HepG2 (cell line): ENCODE measurements around the gene RAB40C. TPM values are rescaled to one million over a fixed set of nuclear protein-coding genes. Genes with fewer than 3 reads are reported as not detected.

Source experiments
- ATAC-seq: fragments of 200-7000 bp; cut with Tn5 transposase; 3 replicates; pipeline ENCODE4 v1.9.1; 2020; ENCODE audit warnings: mild to moderate bottlenecking, moderate library complexity
- BruUV-seq: library from RNA; stranded (reverse); fragments of 400-500 nt; replicated peaks from 2 replicates; lab custom pipeline; 2021; lab: Mats Ljungman, UMichigan
- CTCF ChIA-PET: fragments of 300-600 bp; formaldehyde crosslinking; extraction: SDS; loops from one replicate; lab custom pipeline; 2021; ENCODE audit warnings: low total read pairs, inconsistent platforms, low intra/inter-chr PET ratio; lab: Yijun Ruan, JAX
- POLR2A ChIA-PET: fragments of 350-600 bp; sonication (Branson Sonifier 250); formaldehyde crosslinking; loops from one replicate; lab custom pipeline; 2020; ENCODE audit warnings: antibody characterized with exemption, inconsistent platforms; lab: Yijun Ruan, JAX
- DNase-seq: peaks from one replicate; pipeline ENCODE4 v3.0.0-alpha.2; 2015; ENCODE audit warnings: low spot score
- FAIRE-seq: peaks from 3 replicates; lab custom pipeline; 2011; peaks lifted over from hg19 to GRCh38; lab: Jason Lieb, UNC
- H2AFZ ChIP-seq: one replicate; pipeline ENCODE4 v1.6.1; 2011; ENCODE audit warnings: low read length, inconsistent platforms
- H3K27ac ChIP-seq: fragments of 300-600 bp; 3 replicates; pipeline ENCODE4 v1.8.0; 2011; ENCODE audit warnings: mixed run types, mild to moderate bottlenecking, mixed read lengths, low read length, inconsistent platforms; ENCODE audit not compliant: insufficient read depth; ENCODE audit errors: extremely low read length
- H3K27me3 ChIP-seq, 2 experiments: fragments of 200-600 bp in 1 of 2; 2 replicates in 1 of 2; 3 replicates in 1 of 2; pipeline versions ENCODE4 v1.6.0 to v1.8.0; 2011; ENCODE audit warnings: low read length in 2 of 2, mild to moderate bottlenecking in 2 of 2, moderate library complexity in 2 of 2, inconsistent platforms in 1 of 2; ENCODE audit not compliant: insufficient read depth in 2 of 2, control insufficient read depth in 1 of 2
- H3K36me3 ChIP-seq, 2 experiments: fragments of 200-600 bp in 1 of 2; replicated peaks in 1 of 2; 2 replicates in 1 of 2; 3 replicates in 1 of 2; pipeline versions ENCODE4 v1.5.1 to v1.8.0; 2011; ENCODE audit warnings: low read length in 2 of 2, inconsistent platforms in 1 of 2; ENCODE audit not compliant: insufficient read depth in 2 of 2, control insufficient read depth in 1 of 2
- H3K4me1 ChIP-seq: 2 replicates; pipeline ENCODE4 v1.5.1; 2012; ENCODE audit warnings: low read length, inconsistent platforms; ENCODE audit not compliant: insufficient read depth
- H3K4me2 ChIP-seq: 2 replicates; pipeline ENCODE4 v1.6.0; 2011; ENCODE audit warnings: low read depth, low read length, inconsistent platforms
- H3K4me3 ChIP-seq, 3 experiments: fragments of 200-600 bp in 1 of 3; sonication (generic), shearing (Covaris generic) in 1 of 3; replicated peaks in 1 of 3; 2 replicates each; pipeline ENCODE4 v1.5.1; 2011 to 2016; ENCODE audit warnings: low read length in 3 of 3, inconsistent platforms in 2 of 3, low read depth in 2 of 3, mild to moderate bottlenecking in 2 of 3, control low read depth in 1 of 3, mixed read lengths in 1 of 3; ENCODE audit not compliant: insufficient read depth in 1 of 3
- H3K79me2 ChIP-seq: one replicate; pipeline ENCODE4 v1.6.1; 2011; ENCODE audit warnings: low read length, inconsistent platforms; ENCODE audit not compliant: insufficient read depth
- H3K9ac ChIP-seq: 2 replicates; pipeline ENCODE4 v1.6.0; 2011; ENCODE audit warnings: mild to moderate bottlenecking, low read depth, low read length, inconsistent platforms; ENCODE audit not compliant: insufficient read depth
- H3K9me3 ChIP-seq: 2 replicates; pipeline ENCODE4 v1.5.1; 2012; ENCODE audit warnings: mild to moderate bottlenecking, low read length
- H4K20me1 ChIP-seq: 2 replicates; pipeline ENCODE4 v1.6.0; 2011; ENCODE audit warnings: inconsistent platforms, mild to moderate bottlenecking, low read length, moderate library complexity; ENCODE audit not compliant: insufficient read depth
- GZF1 ChIP-seq: sonication (generic); formaldehyde crosslinking; IDR thresholded peaks from 2 replicates; pipeline ENCODE4 v1.5.1; 2020; ENCODE audit warnings: mild to moderate bottlenecking, missing genetic modification reagents
- NFIC ChIP-seq: IDR thresholded peaks from 2 replicates; pipeline ENCODE4 v1.6.1; 2012; ENCODE audit warnings: mild to moderate bottlenecking, low read length, inconsistent platforms
- REXO4 ChIP-seq: sonication (generic); formaldehyde crosslinking; IDR thresholded peaks from 2 replicates; pipeline ENCODE4 v1.8.0; 2022; ENCODE audit warnings: missing genetic modification reagents, mild to moderate bottlenecking, borderline replicate concordance
- ZNF746 ChIP-seq: sonication (generic); formaldehyde crosslinking; IDR thresholded peaks from 2 replicates; pipeline ENCODE4 v1.8.0; 2022; ENCODE audit warnings: mild to moderate bottlenecking, missing genetic modification reagents
- WGBS: methylation state at CpG from one replicate; pipeline ENCODE4 v1.1.6; 2017; ENCODE audit warnings: low lambda C conversion rate; 5-methylcytosine and 5-hydroxymethylcytosine counted together
- in situ Hi-C: cut with HindIII; loops from 2 replicates; pipeline ENCODE4 v1.10.0; 2017; ENCODE audit warnings: low pct_unique_long_range_greater_than_20kb; ENCODE audit not compliant: extremely low pct_ligation_motif_present
- intact Hi-C: fragments of 100-400 bp; cut with micrococcal nuclease; formaldehyde crosslinking; loops from one replicate; pipeline ENCODE4 v1.10.0; 2022; ENCODE audit not compliant: unreplicated experiment
- polyA plus RNA-seq, 8 experiments: library from polyadenylated mRNA; depleted of rRNA in 3 of 8; stranded (reverse) in 7 of 8; unstranded in 1 of 8; fragments of >200 nt; fragmentation: Illumina TruSeq in 4 of 8; extraction: Trizol in 4 of 8; gene quantifications; 2 replicates each; pipeline versions ENCODE4 v1.2.1 to v1.2.3, GENCODE V29; 2011 to 2016; ENCODE audit warnings: low read depth in 4 of 8, missing spikeins in 1 of 8, mixed read lengths in 1 of 8; ENCODE audit not compliant: insufficient read depth in 1 of 8
- total RNA-seq, 5 experiments: library from RNA; depleted of rRNA; stranded (reverse); fragments of >200 nt; fragmentation: Illumina TruSeq; extraction: Trizol; gene quantifications; 2 replicates each; pipeline ENCODE4 v1.2.3, GENCODE V29; 2016; ENCODE audit warnings: low read depth in 1 of 5
- TF ChIP-seq, protein P1 (sequence below): sonication (generic); formaldehyde crosslinking; IDR thresholded peaks from 2 replicates; pipeline ENCODE4 v1.8.1; 2022; ENCODE audit warnings: low read depth, mild to moderate bottlenecking, missing genetic modification reagents
- TF ChIP-seq, protein P2 (sequence below): sonication (generic); formaldehyde crosslinking; IDR thresholded peaks from 2 replicates; pipeline ENCODE4 v1.5.0; 2020; ENCODE audit warnings: mild to moderate bottlenecking, missing genetic modification reagents
- TF ChIP-seq, protein P3 (sequence below): sonication (generic); formaldehyde crosslinking; IDR thresholded peaks from 2 replicates; pipeline ENCODE4 v1.4.0; 2020; ENCODE audit warnings: missing genetic modification reagents
- TF ChIP-seq, protein P4 (sequence below): sonication (generic); formaldehyde crosslinking; IDR thresholded peaks from 2 replicates; pipeline ENCODE4 v1.4.0; 2020; ENCODE audit warnings: mild to moderate bottlenecking, low read depth, missing genetic modification reagents

RAB40C gene
- total and polyA plus RNA-seq, 2 of the 13 experiments (the other 11 are each of a cell fraction or from before 2014, with no cell fraction given) = 7.7 to 11.5 TPM

DNA sequence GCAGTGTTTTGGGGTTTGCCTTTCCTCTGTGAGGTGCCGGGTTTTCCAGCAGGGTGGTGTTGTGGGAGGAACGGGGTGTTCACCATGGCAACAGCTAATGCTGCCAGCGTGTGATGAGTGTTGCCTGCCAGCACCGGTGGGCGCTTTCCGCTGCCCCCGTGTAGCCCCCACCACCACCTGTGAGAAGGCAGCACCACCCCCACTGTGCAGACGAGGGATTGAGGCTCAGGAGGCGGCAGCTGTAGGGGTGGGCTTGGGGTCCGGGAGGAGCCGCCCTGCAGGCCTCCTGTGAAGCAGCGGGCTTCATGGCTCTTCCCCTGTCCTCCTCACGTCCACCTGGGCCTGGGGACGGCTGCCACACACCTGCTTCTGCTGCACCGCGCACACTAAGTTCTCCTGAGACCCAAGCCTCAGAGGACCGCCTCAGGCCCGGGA is 5.2 kb downstream of the RAB40C start:
- Histone ChIP-seq H3K27me3 (no peaks in the 10 kb centered on the region; a peak in 1 of 5 replicates), H4K20me1 (peaks cover 10% of the 10 kb centered on the region; the same call in 1 of the 2 replicates), H3K9me3 (no peaks in the 10 kb centered on the region), H3K4me3 (no peak overlapping the region), H3K9ac (no peak overlapping the region), H3K4me2 (no peak overlapping the region), H3K36me3 (peaks cover 6 to 11% of the 10 kb centered on the region in 2 experiments; a peak in 4 of 5 replicates), H3K4me1 (peaks cover 34% of the 10 kb centered on the region), H3K79me2 (peaks cover 43% of the 10 kb centered on the region), H3K27ac (no peak overlapping the region), H2AFZ (no peak overlapping the region)
- intact Hi-C loops (no loop called here), in situ Hi-C loops (no loop called here)
- ATAC-seq (no peak), FAIRE-seq (no peak), DNase-seq (no peak)
- POLR2A ChIA-PET = no interaction called here
- TF ChIP-seq REXO4 (CRISPR knock-in tag) (no peak), NFIC (no peak), GZF1 (CRISPR knock-in tag) (no peak), ZNF746 (CRISPR knock-in tag) (no peak)
- TF ChIP-seq, protein P1, sequence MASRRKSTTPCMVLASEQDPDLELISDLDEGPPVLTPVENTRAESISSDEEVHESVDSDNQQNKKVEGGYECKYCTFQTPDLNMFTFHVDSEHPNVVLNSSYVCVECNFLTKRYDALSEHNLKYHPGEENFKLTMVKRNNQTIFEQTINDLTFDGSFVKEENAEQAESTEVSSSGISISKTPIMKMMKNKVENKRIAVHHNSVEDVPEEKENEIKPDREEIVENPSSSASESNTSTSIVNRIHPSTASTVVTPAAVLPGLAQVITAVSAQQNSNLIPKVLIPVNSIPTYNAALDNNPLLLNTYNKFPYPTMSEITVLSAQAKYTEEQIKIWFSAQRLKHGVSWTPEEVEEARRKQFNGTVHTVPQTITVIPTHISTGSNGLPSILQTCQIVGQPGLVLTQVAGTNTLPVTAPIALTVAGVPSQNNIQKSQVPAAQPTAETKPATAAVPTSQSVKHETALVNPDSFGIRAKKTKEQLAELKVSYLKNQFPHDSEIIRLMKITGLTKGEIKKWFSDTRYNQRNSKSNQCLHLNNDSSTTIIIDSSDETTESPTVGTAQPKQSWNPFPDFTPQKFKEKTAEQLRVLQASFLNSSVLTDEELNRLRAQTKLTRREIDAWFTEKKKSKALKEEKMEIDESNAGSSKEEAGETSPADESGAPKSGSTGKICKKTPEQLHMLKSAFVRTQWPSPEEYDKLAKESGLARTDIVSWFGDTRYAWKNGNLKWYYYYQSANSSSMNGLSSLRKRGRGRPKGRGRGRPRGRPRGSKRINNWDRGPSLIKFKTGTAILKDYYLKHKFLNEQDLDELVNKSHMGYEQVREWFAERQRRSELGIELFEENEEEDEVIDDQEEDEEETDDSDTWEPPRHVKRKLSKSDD (CRISPR knock-in tag) = no peak
- TF ChIP-seq, protein P2, sequence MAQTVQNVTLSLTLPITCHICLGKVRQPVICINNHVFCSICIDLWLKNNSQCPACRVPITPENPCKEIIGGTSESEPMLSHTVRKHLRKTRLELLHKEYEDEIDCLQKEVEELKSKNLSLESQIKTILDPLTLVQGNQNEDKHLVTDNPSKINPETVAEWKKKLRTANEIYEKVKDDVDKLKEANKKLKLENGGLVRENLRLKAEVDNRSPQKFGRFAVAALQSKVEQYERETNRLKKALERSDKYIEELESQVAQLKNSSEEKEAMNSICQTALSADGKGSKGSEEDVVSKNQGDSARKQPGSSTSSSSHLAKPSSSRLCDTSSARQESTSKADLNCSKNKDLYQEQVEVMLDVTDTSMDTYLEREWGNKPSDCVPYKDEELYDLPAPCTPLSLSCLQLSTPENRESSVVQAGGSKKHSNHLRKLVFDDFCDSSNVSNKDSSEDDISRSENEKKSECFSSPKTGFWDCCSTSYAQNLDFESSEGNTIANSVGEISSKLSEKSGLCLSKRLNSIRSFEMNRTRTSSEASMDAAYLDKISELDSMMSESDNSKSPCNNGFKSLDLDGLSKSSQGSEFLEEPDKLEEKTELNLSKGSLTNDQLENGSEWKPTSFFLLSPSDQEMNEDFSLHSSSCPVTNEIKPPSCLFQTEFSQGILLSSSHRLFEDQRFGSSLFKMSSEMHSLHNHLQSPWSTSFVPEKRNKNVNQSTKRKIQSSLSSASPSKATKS = no peak
- TF ChIP-seq, protein P3, sequence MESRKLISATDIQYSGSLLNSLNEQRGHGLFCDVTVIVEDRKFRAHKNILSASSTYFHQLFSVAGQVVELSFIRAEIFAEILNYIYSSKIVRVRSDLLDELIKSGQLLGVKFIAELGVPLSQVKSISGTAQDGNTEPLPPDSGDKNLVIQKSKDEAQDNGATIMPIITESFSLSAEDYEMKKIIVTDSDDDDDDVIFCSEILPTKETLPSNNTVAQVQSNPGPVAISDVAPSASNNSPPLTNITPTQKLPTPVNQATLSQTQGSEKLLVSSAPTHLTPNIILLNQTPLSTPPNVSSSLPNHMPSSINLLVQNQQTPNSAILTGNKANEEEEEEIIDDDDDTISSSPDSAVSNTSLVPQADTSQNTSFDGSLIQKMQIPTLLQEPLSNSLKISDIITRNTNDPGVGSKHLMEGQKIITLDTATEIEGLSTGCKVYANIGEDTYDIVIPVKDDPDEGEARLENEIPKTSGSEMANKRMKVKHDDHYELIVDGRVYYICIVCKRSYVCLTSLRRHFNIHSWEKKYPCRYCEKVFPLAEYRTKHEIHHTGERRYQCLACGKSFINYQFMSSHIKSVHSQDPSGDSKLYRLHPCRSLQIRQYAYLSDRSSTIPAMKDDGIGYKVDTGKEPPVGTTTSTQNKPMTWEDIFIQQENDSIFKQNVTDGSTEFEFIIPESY (CRISPR knock-in tag) = no peak
- TF ChIP-seq, protein P4, sequence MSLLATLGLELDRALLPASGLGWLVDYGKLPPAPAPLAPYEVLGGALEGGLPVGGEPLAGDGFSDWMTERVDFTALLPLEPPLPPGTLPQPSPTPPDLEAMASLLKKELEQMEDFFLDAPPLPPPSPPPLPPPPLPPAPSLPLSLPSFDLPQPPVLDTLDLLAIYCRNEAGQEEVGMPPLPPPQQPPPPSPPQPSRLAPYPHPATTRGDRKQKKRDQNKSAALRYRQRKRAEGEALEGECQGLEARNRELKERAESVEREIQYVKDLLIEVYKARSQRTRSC = no peak
- CTCF ChIA-PET = no interaction called here
- WGBS = 95% methylated on average over 13 of the region's 18 CpGs
- no TSS peak for BruUV-seq
